HG03469 (cell line): ENCODE results near the gene SLC5A9.
"Not testable (repeated sequence)": the region's sequence is repeated elsewhere in the genome, so short reads cannot be mapped to it uniquely, and the experiment has no call there.

Experiments used
- ATAC-seq: cut with Tn5 transposase; IDR thresholded peaks from one replicate; pipeline ENCODE4 v1.9.1; 2021; ENCODE audit warnings: mild to moderate bottlenecking, moderate library complexity, moderate number of reproducible peaks; ENCODE audit not compliant: unreplicated experiment

The SLC5A9 gene

GRCh38 chr1:48236716-48237470 is 14.4 kb downstream of the SLC5A9 start:
- ATAC-seq, result peak; percentile 74

- no peak for ATAC-seq
Observed at GRCh38 chr1:48242141-48242736, 19.7 kb downstream of the SLC5A9 start.

- no peak for ATAC-seq
Observed at GRCh38 chr1:48245106-48245505, 22.6 kb downstream of the SLC5A9 start.

GRCh38 chr1:48246727-48247126 is 24.2 kb downstream of the SLC5A9 start:
- no peak for ATAC-seq

GRCh38 chr1:48248356-48248755 is 25.8 kb downstream of the SLC5A9 start:
- no peak for ATAC-seq

- no peak for ATAC-seq
Observed at GRCh38 chr1:48249868-48250267, 27.4 kb downstream of the SLC5A9 start.

GRCh38 chr1:48250572-48250971 is 28.1 kb downstream of the SLC5A9 start:
- ATAC-seq, result no peak

GRCh38 chr1:48251323-48251722 is 28.8 kb downstream of the SLC5A9 start:
- ATAC-seq, result no peak

- ATAC-seq, result no peak
Observed at GRCh38 chr1:48251821-48252220, 29.3 kb downstream of the SLC5A9 start.

- no peak for ATAC-seq
Observed at GRCh38 chr1:48254254-48254653, 31.7 kb downstream of the SLC5A9 start.

GRCh38 chr1:48258106-48258505 is 35.6 kb downstream of the SLC5A9 start:
- ATAC-seq, result no peak

- ATAC-seq, result no peak
Observed at GRCh38 chr1:48261881-48262400, 39.4 kb downstream of the SLC5A9 start.

- ATAC-seq, result no peak
Observed at GRCh38 chr1:48263041-48263440, 40.5 kb downstream of the SLC5A9 start.

- no peak for ATAC-seq
Observed at GRCh38 chr1:48266576-48266975, 44.1 kb downstream of the SLC5A9 start.

GRCh38 chr1:48277437-48277836 is 54.9 kb downstream of the SLC5A9 start:
- not testable (repeated sequence) for ATAC-seq

- not testable (repeated sequence) for ATAC-seq
Observed at GRCh38 chr1:48282329-48282728, 59.8 kb downstream of the SLC5A9 start.

- not testable (repeated sequence) for ATAC-seq
Observed at GRCh38 chr1:48284696-48285420, 62.3 kb downstream of the SLC5A9 start.

GRCh38 chr1:48285525-48285924 is 63.0 kb downstream of the SLC5A9 start:
- no peak for ATAC-seq

- no peak for ATAC-seq
Observed at GRCh38 chr1:48291421-48291820, 68.9 kb downstream of the SLC5A9 start.

- no peak for ATAC-seq
Observed at GRCh38 chr1:48292706-48293105, 70.2 kb downstream of the SLC5A9 start.

- not testable (repeated sequence) for ATAC-seq
Observed at GRCh38 chr1:48294094-48294493, 71.6 kb downstream of the SLC5A9 start.

GRCh38 chr1:48294656-48295055 is 72.1 kb downstream of the SLC5A9 start:
- ATAC-seq, result no peak
